Activated CD4-positive, alpha-beta T cell treated with anti-CD3 and anti-CD28 coated beads for 4 hours (primary cell): ENCODE data around the gene ADTRP.

Experiments
- DNase-seq, 2 donors: peaks; one replicate each; pipeline ENCODE4 v3.0.0-alpha.2; 2020

Gene ADTRP

GRCh38 chr6:11722805-11723631 is 55.6 kb downstream of the ADTRP start:
- no peak for DNase-seq

GRCh38 chr6:11722220-11722619 is 56.4 kb downstream of the ADTRP start:
- peak in 1 of 2 donors; percentile 21 for DNase-seq

GRCh38 chr6:11718463-11718862 is 60.1 kb downstream of the ADTRP start:
- no peak for DNase-seq

DNA sequence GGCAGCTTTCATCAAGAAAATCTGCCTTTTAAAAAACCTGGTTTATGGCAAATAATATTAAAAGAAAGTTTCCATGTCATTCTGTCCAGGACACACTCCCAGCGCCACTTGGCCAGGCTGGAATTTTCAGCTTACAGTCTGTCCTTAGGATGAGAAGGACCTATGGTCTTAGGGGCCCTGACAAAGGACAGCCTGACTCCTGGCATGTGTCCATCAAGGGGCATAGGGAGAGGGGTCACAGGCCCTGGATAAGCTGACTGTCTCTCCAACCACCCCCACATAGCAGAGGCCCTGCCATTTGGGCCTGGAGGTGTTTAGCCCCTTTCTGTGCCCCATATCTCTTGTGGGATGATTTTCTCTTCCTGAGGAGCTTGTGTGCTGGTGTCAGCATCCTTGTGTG is 60.6 kb downstream of the ADTRP start:
- no peak for DNase-seq

- no peak for DNase-seq
Measured at GRCh38 chr6:11714798-11715285, 63.8 kb downstream of the ADTRP start.

DNA sequence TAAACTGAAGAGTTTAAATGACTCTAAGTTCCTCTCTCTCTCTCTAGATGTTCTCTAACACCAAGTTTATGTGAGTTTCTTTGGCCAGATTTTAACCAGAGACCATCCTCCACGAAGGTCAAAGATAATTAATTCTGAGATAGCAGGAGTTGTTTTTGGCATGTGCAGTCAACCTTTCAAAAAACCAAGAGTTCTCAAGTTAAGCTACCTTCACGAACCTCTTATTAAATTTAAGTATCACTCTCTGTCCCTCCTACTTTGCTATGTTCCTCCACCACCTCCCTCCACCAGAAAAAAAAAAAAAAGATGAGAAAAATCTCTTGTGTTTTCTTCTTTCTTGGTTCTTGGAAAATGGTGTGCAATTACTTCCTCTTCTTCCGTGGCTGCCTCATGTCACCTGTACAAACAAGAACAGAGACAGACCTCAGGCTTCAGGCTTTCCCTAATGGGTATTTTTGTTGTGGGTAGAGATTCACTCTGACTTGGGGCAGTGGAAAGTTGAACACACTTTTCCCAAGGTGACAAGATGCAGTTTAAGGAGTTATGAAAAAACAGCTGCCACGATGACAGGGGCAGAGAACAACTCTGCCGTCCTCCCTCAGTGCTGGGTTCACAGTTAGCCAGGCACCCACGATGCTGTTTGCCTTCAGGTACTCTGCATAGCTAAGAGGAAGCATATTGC is 64.3 kb downstream of the ADTRP start:
- DNase-seq: peak; percentile 39

GRCh38 chr6:11712760-11713159 is 65.8 kb downstream of the ADTRP start:
- DNase-seq: peak in 1 of 2 donors; percentile 33

GRCh38 chr6:11711984-11712711 is 66.5 kb downstream of the ADTRP start:
- DNase-seq: no peak

DNA sequence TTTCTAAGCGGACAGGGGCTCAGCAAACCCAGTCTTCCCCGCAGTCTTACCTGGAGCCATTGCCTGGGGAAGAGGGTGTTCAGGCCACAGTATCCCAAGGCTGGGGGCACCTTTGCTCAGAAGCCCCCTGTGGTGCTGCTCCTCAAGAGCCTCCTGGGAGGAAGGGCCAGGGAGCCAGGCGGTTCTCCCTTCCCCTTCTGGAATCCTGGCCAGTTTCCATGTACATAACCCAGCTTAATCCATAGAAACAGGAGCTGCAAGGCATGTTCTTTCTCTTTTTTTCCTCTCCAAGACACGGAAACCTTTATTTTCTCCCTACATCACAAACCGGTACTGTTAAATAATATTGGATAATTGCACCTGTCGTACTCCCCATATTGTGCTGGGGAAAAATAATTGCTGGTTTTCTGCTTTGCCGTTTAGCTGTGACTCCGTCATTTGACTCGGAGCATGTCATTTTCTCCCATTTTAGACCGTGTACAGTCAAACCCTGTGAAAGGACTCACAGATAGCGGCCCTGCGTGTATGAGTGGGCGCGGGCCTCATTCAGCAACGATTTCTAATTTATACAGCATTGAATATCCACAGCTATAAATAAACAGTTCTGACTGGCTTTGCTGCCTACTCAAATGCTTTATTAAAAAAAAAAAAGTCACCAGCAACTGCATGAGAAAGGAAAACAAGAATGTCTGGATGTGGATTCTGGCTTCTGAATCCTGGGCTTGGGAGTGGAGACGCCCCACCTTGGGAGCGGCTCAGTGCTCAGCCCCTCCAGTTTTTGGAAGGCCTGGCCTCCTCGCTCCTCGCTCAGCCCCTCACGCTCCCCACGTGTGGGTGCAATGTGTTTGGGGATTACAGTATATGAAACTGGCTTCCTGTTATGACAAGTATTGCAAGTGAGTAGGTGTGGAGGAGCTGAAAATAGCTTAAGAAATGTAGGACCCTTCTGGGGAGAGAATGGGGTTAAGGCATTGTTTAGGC is 67.3 kb downstream of the ADTRP start:
- peak; percentile 49 to 58 for DNase-seq

DNA sequence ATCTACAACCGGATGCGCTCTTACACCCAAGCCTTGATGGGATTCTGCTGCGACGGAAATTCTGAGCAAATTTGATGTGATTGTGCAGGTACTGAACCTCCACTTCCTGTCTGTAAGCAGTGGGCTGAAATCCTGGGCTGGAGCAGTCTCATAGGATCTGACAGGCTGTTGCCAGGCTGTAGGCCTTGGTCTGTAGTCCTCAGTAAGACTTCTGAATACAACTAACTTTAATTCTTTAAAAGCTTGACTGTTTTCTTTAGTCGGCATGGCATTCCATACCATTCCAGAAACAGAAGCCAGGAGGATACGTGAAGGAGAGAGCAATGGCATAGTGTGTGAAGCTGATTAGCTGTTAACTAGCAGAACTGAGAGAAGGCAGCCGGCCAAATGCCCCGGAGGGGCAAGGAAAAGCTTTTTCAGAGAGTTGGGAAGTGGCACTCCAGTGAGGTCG is 68.3 kb downstream of the ADTRP start:
- peak; percentile 69 to 78 for DNase-seq

GRCh38 chr6:11706171-11706570 is 72.4 kb downstream of the ADTRP start:
- no peak for DNase-seq

- no peak for DNase-seq
Measured at GRCh38 chr6:11705483-11705882, 73.1 kb downstream of the ADTRP start.

DNA sequence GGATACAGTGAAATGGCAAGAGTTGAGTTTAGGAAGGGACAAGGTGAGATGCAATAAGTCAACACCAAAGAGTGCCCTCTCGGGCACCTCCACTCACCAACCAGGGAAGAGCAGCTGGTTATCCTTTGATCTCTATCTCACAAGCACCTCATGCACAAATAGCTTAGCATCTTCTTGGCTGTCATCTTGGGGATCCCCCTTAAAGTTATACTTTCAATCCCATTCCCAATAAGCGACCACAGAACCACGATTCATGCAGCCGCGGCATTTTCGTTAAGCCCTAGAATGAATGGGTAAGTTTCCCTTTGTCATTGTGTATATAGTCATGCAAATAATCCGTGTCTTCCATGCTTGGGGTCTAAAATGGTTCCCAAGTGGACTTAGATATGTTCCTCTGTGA is 73.5 kb downstream of the ADTRP start:
- DNase-seq: no peak

GRCh38 chr6:11703725-11704124 is 74.9 kb downstream of the ADTRP start:
- no peak for DNase-seq

GRCh38 chr6:11702500-11703130 is 76.0 kb downstream of the ADTRP start:
- DNase-seq: no peak

GRCh38 chr6:11702089-11702488 is 76.5 kb downstream of the ADTRP start:
- DNase-seq: no peak

- no peak for DNase-seq
Measured at GRCh38 chr6:11701573-11701972, 77.0 kb downstream of the ADTRP start.

DNA sequence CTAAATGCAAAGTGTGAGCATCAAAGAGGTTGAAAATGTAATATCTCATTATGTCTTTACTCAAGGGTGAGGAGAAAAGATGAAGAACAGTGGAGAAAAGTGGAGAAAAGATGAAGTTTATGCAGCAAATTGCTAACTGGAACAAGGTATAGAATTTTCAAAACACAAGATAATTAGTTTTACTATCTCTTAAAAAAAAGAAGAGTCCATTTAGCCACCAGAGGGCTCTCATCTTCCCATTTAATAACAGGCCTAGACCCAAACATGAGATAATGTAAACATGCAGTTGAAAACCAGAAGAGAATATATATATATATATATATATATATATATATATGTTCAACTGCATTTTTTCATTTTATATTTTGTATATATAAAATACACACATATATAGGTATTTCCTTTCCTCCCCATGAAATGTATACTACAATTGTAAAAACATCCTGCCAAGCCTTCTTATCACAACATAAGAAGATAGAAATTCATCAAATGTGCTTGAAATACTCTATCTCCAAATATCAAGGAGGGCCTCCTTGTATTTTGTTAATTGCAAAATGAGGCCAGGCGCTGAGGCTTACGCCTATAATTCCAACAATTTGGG is 78.4 kb downstream of the ADTRP start:
- no peak for DNase-seq

DNA sequence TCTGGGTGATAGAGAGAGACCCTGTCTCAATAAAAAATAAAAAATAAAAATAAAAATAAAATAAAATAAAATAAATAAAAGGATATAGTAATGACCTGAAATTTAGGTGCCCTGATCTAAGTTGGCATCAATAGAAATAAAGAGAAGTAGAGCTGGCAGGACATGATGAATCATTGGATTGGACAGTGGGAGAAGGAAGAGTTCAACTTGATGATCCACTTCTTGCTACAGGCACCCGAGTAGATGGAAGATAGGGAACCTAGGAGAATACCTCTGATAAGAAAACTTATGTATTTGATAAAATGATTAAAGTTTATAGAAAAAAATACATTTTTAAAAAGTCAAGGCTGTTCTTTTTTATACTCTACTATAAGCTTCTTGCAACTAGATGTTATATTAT is 79.0 kb downstream of the ADTRP start:
- no peak for DNase-seq

DNA sequence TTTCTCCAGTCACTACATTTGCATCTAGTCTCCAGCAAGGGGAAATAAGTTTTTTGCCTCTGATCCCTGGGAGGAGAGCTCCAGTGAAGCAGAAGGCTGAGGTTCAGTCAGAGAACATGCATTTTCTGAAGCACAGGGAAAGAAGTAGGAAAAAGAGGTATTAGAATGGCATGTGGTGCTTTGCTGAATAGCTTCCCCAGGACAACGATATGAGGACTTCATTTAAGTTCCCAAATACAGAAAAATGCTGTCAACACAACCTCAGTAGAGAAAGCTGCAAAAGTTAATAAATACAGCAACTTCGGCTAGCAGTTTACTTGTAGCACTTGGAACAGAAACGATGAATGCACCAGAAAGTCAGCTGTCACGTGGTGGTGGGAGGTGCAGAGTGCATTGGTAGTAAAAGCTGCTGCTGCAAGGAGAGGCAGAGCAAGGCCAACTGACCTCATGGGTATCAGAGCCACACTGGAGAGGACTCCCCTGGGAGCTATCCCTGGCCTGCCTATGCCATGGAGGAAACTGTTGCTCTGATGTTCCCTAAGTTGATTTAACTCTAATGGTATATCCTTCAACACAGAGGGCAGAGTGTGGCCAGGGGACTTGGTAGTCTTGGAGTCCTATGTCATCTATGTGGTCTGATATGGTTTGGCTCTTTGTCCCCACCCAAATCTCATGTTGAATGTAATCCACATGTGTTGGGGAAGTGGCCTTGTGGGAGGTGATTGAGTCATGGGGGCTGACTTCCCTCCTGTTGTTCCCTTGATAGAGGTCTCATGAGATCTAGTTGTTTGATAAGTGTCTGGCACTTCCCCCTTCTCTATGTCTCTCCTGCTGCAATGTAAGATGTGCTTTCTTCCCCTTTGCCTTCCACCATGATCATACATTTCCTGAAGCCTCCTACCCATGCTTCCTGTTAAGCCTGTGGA is 85.9 kb downstream of the ADTRP start:
- no peak for DNase-seq
